DMS53 treated with DMSO at 0.1 percent for 48 hours (cell line): Measurements from ENCODE around the gene TEPSIN.
A peak's percentile ranks its signal among the peaks of the same experiment; 100 is the strongest.

Experiments
- DNase-seq: peaks from one replicate; lab custom pipeline; 2025; ENCODE audit not compliant: unreplicated experiment; lab: John Stamatoyannopoulos, UW

Gene TEPSIN

DNA sequence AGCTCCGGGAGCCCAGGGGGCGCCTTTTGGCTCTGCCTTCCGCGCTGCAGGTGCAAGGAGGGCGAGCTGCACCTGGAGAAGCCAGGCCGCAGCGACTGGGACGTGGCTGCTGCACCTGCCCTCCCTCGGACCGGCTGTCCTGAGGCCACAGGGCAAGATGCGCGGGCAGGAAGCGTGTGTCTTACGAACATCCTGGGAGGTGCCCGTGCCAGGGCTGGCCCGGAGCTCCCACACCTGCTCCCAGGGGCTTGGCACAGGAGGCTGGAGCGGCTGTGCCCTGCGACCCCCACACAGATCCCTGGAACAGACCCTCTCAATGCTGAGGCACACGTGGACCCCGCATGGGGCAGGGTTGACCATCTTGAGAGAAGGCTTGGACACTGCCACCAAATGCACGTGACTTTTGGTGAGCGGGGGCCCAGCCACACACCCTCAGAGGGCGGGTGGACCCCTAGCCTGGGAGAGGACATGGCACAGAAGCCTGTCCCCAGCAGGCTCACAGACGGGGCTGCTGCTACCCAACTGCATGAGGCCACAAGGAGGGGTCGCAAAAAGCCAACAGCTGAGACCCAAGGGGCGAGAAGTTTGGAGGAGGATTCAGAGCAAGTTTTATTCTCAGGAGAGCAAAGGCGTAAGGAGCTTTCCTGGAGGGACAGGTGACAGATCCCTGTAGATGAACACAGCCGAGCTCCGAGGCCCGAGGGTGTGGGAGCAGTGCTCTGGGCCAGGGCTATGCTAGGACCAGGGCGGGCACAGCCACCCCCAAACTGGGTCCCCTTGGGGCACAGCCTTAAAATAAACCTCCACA lies 11.6 kb upstream of the TEPSIN start:
- no peak for DNase-seq

DNA sequence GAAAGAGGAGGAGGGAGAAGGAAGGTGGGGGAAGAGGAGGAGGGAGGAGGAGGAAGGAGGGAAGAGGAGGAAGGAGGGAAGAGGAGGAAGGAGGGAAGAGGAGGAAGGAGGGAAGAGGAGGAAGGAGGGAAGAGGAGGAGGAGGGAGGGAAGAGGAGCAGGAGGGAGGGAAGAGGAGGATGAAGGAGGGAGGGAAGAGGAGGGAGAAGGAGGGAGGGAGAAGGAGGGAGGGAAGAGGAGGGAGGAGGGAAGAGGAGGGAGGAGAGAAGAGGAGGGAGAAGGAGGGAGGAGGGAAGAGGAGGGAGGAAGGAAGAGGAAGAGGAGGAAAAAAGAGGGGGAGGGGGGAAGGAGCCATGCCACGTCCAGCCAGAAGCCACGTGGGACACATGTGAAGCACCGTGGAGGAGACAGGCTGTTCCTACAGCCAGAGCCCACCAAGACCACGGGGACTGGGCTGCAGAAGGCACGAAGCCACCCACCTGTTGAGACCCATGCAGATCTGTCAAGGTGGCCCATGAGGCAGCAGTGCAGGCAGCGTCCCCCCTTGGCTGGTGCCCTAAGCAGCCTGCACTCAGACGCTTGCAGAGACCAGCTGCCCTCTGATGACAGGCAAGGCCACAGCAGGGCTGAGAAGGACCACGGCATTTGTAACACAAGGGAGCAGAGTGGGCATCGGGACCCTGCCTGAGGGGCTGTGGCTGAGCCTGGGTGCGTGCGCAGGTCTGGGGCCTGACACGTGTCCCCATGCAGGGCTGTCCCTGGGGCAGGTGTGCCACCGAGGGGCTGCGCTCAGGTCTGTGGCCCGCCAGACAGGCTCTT lies 10.6 kb upstream of the TEPSIN start:
- no peak for DNase-seq

- DNase-seq: no peak
Observed at GRCh38 chr17:81248649-81249048, 9.8 kb upstream of the TEPSIN start.

DNA sequence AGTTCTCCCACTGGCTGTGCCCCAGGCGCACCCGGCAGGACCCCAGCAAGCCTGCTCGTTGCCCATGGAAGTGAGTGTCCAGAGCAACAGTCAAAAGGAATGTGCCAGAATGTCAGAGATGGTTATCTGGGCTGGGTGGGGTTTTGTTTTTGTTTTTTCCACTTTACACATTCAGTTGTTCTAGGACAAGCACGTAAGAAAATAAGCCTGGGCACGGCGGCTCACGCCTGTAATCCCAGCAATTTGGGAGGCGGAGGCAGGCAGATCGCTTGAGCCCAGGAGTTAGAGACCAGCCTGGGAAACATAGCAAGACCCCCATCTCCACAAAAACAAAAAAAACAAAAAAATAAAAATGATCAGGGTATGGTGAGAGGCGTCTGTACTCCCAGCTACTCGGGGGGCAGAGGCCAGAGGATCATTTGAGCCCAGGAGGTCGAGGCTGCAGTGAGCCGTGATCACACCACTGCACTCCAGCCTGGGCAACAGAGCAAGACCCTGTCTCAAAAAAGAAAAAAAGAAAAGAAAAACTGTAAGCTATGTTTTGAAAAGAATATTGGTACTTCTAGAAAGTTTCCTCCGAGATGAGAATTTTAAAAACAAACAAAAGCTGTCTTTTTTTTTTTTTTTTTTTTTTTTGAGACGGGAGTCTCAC lies 8.6 kb upstream of the TEPSIN start:
- no peak for DNase-seq

DNA sequence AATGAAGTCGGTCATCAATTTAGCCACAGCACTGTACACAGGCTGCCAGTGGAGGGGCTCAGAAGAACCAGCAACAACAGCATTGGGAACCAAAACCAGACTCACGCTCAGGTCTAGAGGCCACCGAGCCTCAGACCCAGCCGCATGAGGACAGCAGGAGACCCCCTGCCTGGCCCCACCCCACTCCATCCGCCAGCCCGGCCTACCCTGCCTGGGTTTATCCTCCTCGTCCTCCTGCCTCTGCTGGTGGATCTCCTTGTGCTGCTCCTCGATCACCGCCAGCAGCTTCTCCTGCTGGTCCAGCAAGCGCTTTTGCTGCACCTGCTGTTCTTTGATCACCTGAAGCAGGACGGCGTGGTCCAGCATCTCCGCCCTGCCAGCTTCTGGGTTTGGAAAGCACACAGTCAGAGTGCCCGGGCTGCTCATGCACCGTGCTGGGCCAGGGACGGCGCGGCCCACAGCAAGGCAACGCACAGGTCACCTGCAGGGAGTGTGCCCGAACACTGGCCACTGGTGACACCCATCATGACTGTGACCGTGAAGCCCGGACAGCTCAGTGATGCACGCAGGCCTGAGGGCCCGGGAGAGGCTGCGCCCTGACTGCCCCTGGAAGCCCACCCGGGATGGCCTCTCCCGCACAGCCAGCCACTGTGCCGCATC lies 8.0 kb upstream of the TEPSIN start:
- no peak for DNase-seq

GRCh38 chr17:81246343-81246670 lies 7.5 kb upstream of the TEPSIN start:
- DNase-seq: no peak

GRCh38 chr17:81245665-81246342 lies 6.9 kb upstream of the TEPSIN start:
- no peak for DNase-seq

GRCh38 chr17:81245024-81245664 lies 6.3 kb upstream of the TEPSIN start:
- DNase-seq: no peak

- DNase-seq: no peak
Observed at GRCh38 chr17:81244358-81245023, 5.6 kb upstream of the TEPSIN start.

DNA sequence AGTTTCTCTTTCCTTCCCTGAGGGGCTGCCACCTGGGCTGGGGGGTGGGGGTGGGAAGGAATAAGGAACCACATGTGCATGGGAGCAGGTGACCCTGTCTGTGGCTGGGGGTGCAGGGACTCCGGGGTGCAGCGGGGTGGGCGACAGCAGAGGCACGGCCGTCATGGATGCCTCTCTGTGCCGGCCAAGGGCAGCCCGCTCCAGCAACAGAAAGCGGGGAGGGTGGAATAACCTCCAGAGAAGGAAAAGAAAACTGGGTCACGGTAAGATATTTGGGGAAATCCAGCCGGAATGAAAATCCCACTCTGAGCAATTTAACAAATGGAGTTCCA lies 4.4 kb upstream of the TEPSIN start:
- DNase-seq: no peak

GRCh38 chr17:81242421-81243332 lies 3.8 kb upstream of the TEPSIN start:
- no peak for DNase-seq

DNA sequence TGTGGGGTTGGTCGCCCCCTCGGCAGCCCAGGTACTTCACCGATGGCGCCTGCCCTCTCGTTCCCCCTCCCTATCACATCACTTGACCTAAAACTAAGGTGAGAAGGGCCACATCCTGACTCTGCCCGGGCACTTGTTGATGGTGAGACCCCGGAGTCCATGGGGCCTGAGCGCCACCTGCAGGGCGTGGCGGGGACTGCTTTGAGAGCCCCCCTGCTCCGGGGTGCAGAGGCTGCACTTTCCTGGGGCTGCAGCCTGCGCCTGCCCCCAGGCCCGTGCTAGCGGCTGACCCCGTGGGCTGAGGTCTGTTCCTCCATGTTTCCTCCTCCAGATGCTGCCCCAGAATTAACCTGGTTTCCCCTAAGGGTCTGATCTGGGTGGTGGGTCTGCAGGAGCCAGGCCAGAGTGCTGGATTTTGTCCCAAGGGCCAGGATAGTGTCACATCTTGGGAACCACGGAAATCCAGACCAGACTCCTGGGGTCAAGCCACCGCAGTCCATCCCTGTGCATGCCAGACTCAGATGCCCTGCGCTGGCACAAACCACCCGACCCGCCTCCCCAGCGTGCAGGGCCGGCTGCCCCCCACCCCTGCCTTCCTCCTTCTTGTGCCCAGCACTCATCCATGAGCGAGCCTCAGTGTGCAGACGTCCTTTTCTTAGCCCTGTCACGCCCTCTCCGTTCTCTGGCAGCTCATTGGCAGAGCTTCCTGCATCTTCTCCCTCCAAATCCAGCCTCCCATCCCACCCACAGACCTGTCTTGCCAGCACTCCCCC lies 3.0 kb upstream of the TEPSIN start:
- DNase-seq: peak; percentile 11

DNA sequence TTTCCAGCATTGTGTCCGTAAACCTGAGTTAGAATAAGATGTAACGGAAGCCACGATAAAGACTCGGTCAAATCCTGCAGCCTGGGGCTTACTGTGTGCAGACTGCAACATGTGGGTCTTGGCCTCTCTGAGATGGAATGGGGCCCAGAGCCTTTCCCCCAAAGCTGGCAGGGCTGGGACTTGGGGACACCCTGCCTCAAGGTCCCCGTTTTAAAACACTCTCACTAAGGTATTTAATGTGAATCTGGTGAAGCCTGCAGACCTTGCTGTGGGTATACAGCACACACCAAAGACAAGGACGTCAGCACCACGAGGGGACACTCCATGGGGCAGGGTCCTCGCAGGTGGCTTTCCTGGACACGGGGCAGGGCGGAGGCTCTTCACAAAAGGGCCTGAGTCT lies 2.3 kb upstream of the TEPSIN start:
- no peak for DNase-seq

DNA sequence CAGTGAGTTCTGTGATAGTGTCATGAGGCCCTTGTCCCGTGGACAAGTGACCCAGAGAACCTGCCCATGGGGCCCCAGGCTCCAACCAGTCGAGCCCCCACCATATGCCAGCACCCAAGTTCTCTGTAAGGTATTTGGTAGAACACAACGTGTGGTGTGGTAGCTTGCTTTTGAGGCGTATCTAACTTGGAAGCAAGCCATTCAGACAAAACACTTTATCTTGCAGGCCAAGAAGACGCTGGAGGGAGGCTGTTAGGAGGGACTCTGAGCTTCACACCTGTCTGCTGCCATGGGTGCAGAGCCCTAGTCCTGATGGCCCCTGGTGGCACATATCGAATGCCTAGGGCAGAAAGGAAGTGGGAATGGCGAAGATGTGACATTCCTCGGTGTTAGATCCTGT lies 1.9 kb upstream of the TEPSIN start:
- no peak for DNase-seq

- no peak for DNase-seq
Observed at GRCh38 chr17:81239714-81240555, 1.1 kb upstream of the TEPSIN start.

- DNase-seq: no peak
Observed at GRCh38 chr17:81238490-81238814, 403 bp downstream of the TEPSIN start.
